Activated effector memory CD4-positive, alpha-beta T cell treated with Interleukin-2 at 50 U/mL for 16 hours (primary cell): ENCODE measurements around the gene CELA2A.
"Not testable (repeated sequence)": the region's sequence is repeated elsewhere in the genome, so short reads cannot be mapped to it uniquely, and the experiment has no call there.

Experiments used
- DNase-seq: peaks from one replicate; pipeline ENCODE4 v3.0.0-alpha.2; 2020

CELA2A gene

GRCh38 chr1:15504436-15504835, 47.9 kb downstream of the CELA2A start:
- no peak for DNase-seq

DNA sequence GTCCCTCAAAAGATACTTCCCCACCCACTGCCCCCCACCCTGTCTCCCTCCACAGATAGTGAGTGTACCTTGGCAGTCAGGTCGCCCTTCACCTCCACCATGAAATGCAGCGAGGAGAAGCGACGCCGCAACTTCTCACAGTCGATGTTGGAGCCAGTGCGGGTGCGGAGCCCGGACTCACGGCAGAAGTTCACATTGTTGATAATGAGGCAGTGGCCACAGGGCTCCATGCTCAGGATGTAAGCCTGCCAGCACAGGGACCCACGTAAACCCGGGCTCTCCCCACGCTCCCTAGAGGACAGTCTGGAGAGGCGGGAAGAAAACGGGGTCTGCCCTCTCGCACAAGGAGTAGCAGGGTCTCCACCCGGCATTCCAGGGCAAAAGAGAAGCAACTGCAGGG, 50.3 kb downstream of the CELA2A start:
- no peak for DNase-seq

GRCh38 chr1:15507278-15507677, 50.7 kb downstream of the CELA2A start:
- no peak for DNase-seq

GRCh38 chr1:15508700-15509487, 52.4 kb downstream of the CELA2A start:
- no peak for DNase-seq

DNA sequence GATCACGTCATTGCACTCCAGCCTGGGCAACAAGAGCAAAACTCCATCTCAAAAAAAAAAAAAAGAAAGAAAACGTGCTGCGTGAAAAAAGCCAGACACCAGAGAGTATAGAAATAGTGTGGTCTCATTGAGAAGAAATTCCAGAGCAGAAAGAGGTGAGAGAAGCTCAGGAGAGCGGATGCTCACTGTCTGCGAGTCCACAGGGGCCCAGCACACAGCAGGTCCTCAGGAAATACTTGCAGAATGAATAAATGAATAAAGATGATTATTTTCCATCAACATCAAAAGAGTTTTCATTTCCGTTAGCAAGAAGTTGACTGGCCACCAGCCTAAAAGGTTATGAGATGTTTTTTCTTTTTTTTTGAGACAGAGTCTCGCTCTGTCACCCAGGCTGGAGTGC, 53.1 kb downstream of the CELA2A start:
- no peak for DNase-seq

- DNase-seq = no peak
Observed at GRCh38 chr1:15510611-15511405, 54.3 kb downstream of the CELA2A start.

- no peak for DNase-seq
Observed at GRCh38 chr1:15513192-15513591, 56.7 kb downstream of the CELA2A start.

DNA sequence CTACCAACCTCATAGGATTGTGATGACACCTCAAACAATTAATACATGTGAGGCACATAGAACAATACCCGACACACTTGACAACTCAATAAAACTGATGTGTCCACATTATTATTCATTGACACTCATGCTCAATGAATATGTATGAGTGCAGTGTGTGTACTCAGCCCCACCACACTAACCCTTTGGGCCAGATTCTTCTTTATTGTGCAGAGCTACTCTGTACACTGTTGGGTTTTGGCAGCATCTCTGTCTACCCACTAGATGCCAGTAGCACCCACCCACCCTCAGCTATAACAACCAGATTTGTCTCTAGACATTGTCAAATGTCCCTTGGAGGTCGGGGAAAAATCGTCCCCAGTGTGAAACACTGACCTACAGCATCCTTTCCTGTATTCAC, 57.4 kb downstream of the CELA2A start:
- no peak for DNase-seq

- DNase-seq = not testable (repeated sequence)
Observed at GRCh38 chr1:15514557-15514956, 58.0 kb downstream of the CELA2A start.

- no peak for DNase-seq
Observed at GRCh38 chr1:15515022-15515663, 58.6 kb downstream of the CELA2A start.

GRCh38 chr1:15519625-15520024, 63.1 kb downstream of the CELA2A start:
- no peak for DNase-seq

- DNase-seq = not testable (repeated sequence)
Observed at GRCh38 chr1:15521206-15521906, 64.8 kb downstream of the CELA2A start.
